Heart right ventricle (tissue), 16 donors: ENCODE data around the gene ABCA7. TPM values are rescaled to one million over a fixed set of nuclear protein-coding genes. Genes with fewer than 3 reads are reported as not detected.

Experiments
- ATAC-seq, 8 donors: fragments of 200-7000 bp; cut with Tn5 transposase; one replicate each; pipeline ENCODE4 v1.9.1; 2020; ENCODE audit warnings: mild to moderate bottlenecking in 8 of 8, moderate library complexity in 8 of 8, moderate number of reproducible peaks in 1 of 8
- DNase-seq, 2 donors: peaks; one replicate each; pipeline ENCODE4 v3.0.0-alpha.2; 2020
- H3K27ac ChIP-seq, 10 donors: fragments of 200-600 bp; sonication (generic) in 2 of 10; one replicate each; pipeline versions ENCODE4 v1.5.0 to v1.8.0; 2020 to 2022; ENCODE audit warnings: mild to moderate bottlenecking in 3 of 10
- H3K27me3 ChIP-seq, 7 donors: fragments of 200-600 bp; one replicate each; pipeline ENCODE4 v1.8.0; 2021 to 2022; ENCODE audit warnings: mild to moderate bottlenecking in 2 of 7
- H3K36me3 ChIP-seq, 9 donors: fragments of 200-600 bp; sonication (generic) in 1 of 9; one replicate each; pipeline versions ENCODE4 v1.5.0 to v1.8.0; 2020 to 2022; ENCODE audit warnings: mild to moderate bottlenecking in 2 of 9
- H3K4me1 ChIP-seq, 9 donors: fragments of 200-600 bp; sonication (generic) in 1 of 9; one replicate each; pipeline versions ENCODE4 v1.5.0 to v1.8.0; 2020 to 2022; ENCODE audit warnings: mild to moderate bottlenecking in 4 of 9
- H3K4me3 ChIP-seq, 10 donors: fragments of 200-600 bp; sonication (generic) in 2 of 10; one replicate each; pipeline versions ENCODE4 v1.5.0 to v1.8.0; 2020 to 2022; ENCODE audit warnings: mild to moderate bottlenecking in 7 of 10, moderate library complexity in 2 of 10
- H3K9me3 ChIP-seq, 11 donors: fragments of 200-600 bp in 10 of 11; sonication (generic) in 2 of 11; one replicate each; pipeline versions ENCODE4 v1.5.0 to v1.8.0; 2013 to 2022; ENCODE audit warnings: mild to moderate bottlenecking in 2 of 11, control low read depth in 1 of 11, moderate library complexity in 1 of 11
- CTCF ChIP-seq, 9 donors: fragments of 200-600 bp; sonication (generic) in 2 of 9; IDR thresholded peaks; one replicate each; pipeline versions ENCODE4 v1.5.0 to v1.8.0; 2021 to 2022; ENCODE audit warnings: antibody characterized with exemption in 9 of 9, mild to moderate bottlenecking in 5 of 9, moderate library complexity in 1 of 9
- WGBS, 2 donors: extraction: QIAGEN DNeasy Blood & Tissue Kit; methylation state at CpG; one replicate each; pipeline ENCODE4 v1.1.7; 2013; ENCODE audit warnings: inconsistent platforms in 1 of 2; 5-methylcytosine and 5-hydroxymethylcytosine counted together
- intact Hi-C, 10 donors: fragments of 100-400 bp; cut with DNase I; formaldehyde crosslinking; loops; one replicate each; pipeline versions ENCODE4 v1.11.1 to v1.14.2; 2022
- polyA plus RNA-seq, 2 donors: library from polyadenylated mRNA; stranded (reverse); fragments of 200-250 nt; gene quantifications; one replicate each; pipeline ENCODE4 v1.2.3, GENCODE V29; 2013
- total RNA-seq, 10 donors: library from RNA; stranded (reverse); fragmentation: NEBNext Ultra II Directional in 3 of 10; extraction: Animal tissue kit (Norgen Biotek cat#: 25700) in 3 of 10; gene quantifications; one replicate each; pipeline versions ENCODE4 v1.2.1 to v1.2.4, GENCODE V29; 2021 to 2023
- donor health status: Arrhythmogenic right ventricular cardiomyopathy.
- donor health status: ischemic (EF 13 %, LVEDD 7.1; RV severe dilation, severe dysfunction).
- donor health status: healthy with polysubstance abuse.
- donor health status: DM: no; HTN: yes; CAD: no.
- donor health status: DM: no; HTN: no; CAD: no.
- donor health status: ischemic (EF 25% LVEDD 6.9; RV normal size, moderate dysfunction).
- donor health status: ischemic (EF 25% LVEDD 5.7; RV mildly dilated, moderate dysfunction).
- donor health status: healthy.
- donor health status: DM: yes; HTN: yes; CAD: no.
- donor health status: Ischemic cardiomyopathy.
- donor health status: ischemic (EF 35%, LVEDD 5.7; RV mildly dilated, moderate dysfunction).
- donor health status: nonischemic (EF 11% LVEDD 7.7; RV severe dilation, severe dysfunction).
- donor health status: DM: yes; HTN: yes; CAD: no.
- donor health status: PGD.
- donor health status: ischemic (EF 29% LVEDD 5.4; RV normal size, mild dysfunction).
- donor health status: nonischemic (EF 23%, LVEDD 6.1; RV moderate dilation, normal function).

Gene ABCA7
- total and polyA plus RNA-seq, 12 donors, result 2.7 to 23.4 (median 5.6) TPM

- Histone ChIP-seq H3K36me3 (peaks cover 0 to 73% (median 26%) of the 10 kb centered on the region in 9 donors), H3K27me3 (no peaks in the 10 kb centered on the region), H3K4me3 (no peak overlapping the region), H3K4me1 (peaks cover 5 to 58% (median 25%) of the 10 kb centered on the region in 9 donors), H3K9me3 (no peaks in the 10 kb centered on the region), H3K27ac (no peak overlapping the region)
- no peak for DNase-seq
- TF ChIP-seq CTCF (IDR thresholded peaks at IDR 0.05), result no peak
- 89 to 91% methylated on average over 27 of the region's 27 CpGs for WGBS, 2 donors
- ATAC-seq, result no peak
- intact Hi-C loops, result loop anchor here in 4 of 10 donors (5.0 to 10.0 kb wide), 3 partner anchors 47 to 57 kb away; partner anchors contain the start of gene ABCA7 (in 3 of the 4)
These were observed 51.8 kb downstream of the ABCA7 start for GRCh38 chr19:1091544-1092175.

DNA sequence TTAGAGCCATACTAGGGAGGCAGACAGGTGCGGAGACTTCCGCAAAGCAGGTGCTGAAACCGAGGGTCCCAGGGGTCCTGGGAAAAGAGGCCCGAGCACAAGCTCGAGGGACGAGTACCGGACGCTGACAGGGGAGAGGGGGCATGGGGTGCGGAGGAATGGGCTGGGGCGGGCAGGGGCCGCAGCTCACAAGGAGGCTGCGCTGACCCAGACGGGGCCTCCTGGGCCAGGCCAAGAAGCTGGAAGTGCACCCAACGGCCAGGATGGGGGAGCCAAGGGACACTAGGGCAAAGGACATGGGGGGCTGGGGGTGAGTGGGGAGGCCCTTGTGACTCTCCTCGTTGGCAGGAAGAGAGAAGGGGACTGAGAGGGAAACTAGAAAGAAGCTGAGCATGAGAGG lies 53.4 kb downstream of the ABCA7 start:
- Histone ChIP-seq H3K9me3 (no peaks in the 10 kb centered on the region), H3K4me3 (peak overlapping the region in 5 of 10 donors; percentile 80 to 94 (median 85)), H3K27me3 (no peaks in the 10 kb centered on the region), H3K27ac (no peak overlapping the region), H3K4me1 (peaks cover 5 to 51% (median 26%) of the 10 kb centered on the region in 9 donors), H3K36me3 (peaks cover 0 to 56% (median 26%) of the 10 kb centered on the region in 9 donors)
- DNase-seq (no peak), ATAC-seq (no peak)
- intact Hi-C loops, result loop anchor here in 4 of 10 donors (5.0 to 10.0 kb wide), 3 partner anchors 49 to 59 kb away; partner anchors contain the start of gene ABCA7 (in 3 of the 4)
- no peak for TF ChIP-seq CTCF (IDR thresholded peaks at IDR 0.05)
- 84 to 89% methylated on average over 14 to 15 of the region's 15 CpGs for WGBS, 2 donors

DNA sequence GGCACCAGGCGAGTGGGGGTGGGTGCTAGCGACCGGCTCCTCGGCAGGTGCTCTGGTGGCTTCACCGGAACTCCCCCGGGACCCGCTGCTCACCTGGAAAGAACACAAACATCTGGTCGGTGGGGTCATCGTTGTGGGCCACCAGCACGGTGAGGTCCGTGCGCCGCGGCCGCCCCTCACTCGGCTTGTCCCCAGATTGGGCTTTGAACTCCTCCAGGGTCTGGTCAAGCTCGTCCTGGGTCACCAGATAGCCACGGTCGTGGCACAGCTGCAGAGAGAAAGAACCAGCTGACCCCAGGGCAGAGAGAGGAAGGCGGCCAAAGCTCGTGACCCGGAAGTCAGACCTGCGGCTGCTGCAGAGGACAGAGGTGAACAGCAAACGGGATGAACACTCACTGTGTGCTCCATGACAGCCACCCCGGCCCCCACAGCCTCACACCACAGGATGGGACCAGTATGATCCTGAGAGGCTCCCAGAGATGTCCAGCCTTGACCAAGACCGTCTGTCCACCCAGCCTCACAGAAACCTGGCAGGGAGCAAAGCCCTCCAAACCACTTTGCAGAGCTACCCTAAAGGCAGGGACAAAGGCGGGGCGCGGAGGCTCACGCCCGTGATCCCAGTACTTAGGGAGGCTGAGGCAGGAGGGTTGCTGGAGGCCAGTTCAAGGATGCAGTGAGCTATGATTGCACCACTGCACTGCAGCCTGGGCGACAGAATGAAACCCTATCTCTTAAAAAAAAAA lies 54.1 kb downstream of the ABCA7 start:
- WGBS, 2 donors, result 64 to 68% methylated on average over 32 of the region's 32 CpGs
- TF ChIP-seq CTCF (IDR thresholded peaks at IDR 0.05), result no peak
- peaks cover 5 to 51% (median 30%) of the 10 kb centered on the region in 9 donors for H3K4me1 ChIP-seq
- DNase-seq (peak in 1 of 2 donors; percentile 20), ATAC-seq (no peak)
- H3K27ac ChIP-seq, result peak overlapping the region in 5 of 10 donors; percentile 81 to 92 (median 87)
- H3K27me3 ChIP-seq, result no peaks in the 10 kb centered on the region
- H3K4me3 ChIP-seq, result peak overlapping the region; percentile 72 to 98 (median 84)
- peaks cover 0 to 50% (median 22%) of the 10 kb centered on the region in 9 donors for H3K36me3 ChIP-seq
- intact Hi-C loops, result loop anchor here in 5 of 10 donors (2.0 to 10.0 kb wide), 4 partner anchors 49 to 59 kb away; partner anchors contain the start of gene ABCA7 (in 4 of the 5)
- no peaks in the 10 kb centered on the region for H3K9me3 ChIP-seq

- Histone ChIP-seq H3K27ac (peak overlapping the region in 9 of 10 donors; percentile 58 to 92 (median 86)), H3K4me3 (peak overlapping the region; percentile 72 to 98 (median 84)), H3K27me3 (no peaks in the 10 kb centered on the region), H3K9me3 (peaks cover 0 to 3% (median 0%) of the 10 kb centered on the region in 11 donors), H3K4me1 (peaks cover 5 to 55% (median 36%) of the 10 kb centered on the region in 9 donors), H3K36me3 (peaks cover 0 to 44% (median 16%) of the 10 kb centered on the region in 9 donors)
- no peak for ATAC-seq
- no peak for TF ChIP-seq CTCF (IDR thresholded peaks at IDR 0.05)
- intact Hi-C loops, result loop anchor here in 5 of 10 donors (2.0 to 10.0 kb wide), 4 partner anchors 50 to 60 kb away; partner anchors contain the start of gene ABCA7 (in 4 of the 5)
- no peak for DNase-seq
- WGBS, 2 donors, result 0 to 1% methylated on average over 16 to 19 of the region's 19 CpGs
These were observed 54.7 kb downstream of the ABCA7 start for GRCh38 chr19:1094655-1094977.
